PC-3 (cell line): Measurements from ENCODE around the gene CACNA1B. TPM values are rescaled to one million over a fixed set of nuclear protein-coding genes. Genes with fewer than 3 reads are reported as not detected.

Experiments
- ATAC-seq: fragments of 200-7000 bp; cut with Tn5 transposase; 2 replicates; pipeline ENCODE4 v1.9.1; 2020; ENCODE audit warnings: mild to moderate bottlenecking, moderate library complexity
- BruUV-seq: library from RNA; stranded (reverse); fragments of 400-500 nt; replicated peaks from 2 replicates; lab custom pipeline; 2021; lab: Mats Ljungman, UMichigan
- CTCF ChIA-PET: fragments of 300-600 bp; sonication (Branson Sonifier 250); formaldehyde crosslinking; loops from one replicate; lab custom pipeline; 2022; ENCODE audit warnings: antibody characterized with exemption; lab: Charles Lee
- POLR2A ChIA-PET: fragments of 300-600 bp; sonication (Branson Sonifier 250); formaldehyde crosslinking; loops from one replicate; lab custom pipeline; 2022; ENCODE audit warnings: antibody characterized with exemption; ENCODE audit not compliant: unreplicated experiment; lab: Charles Lee
- DNase-seq: peaks from one replicate; pipeline ENCODE4 v3.0.0-alpha.2; 2015
- H2AFZ ChIP-seq: fragments of 300-600 bp; sonication (generic); 2 replicates; pipeline ENCODE4 v1.6.0; 2016; ENCODE audit warnings: antibody characterized with exemption, low read length
- H3F3A ChIP-seq: fragments of 300-600 bp; sonication (generic); one replicate; pipeline ENCODE4 v1.6.0; 2017; ENCODE audit warnings: antibody characterized with exemption, low read length, control low read depth, mild to moderate bottlenecking; ENCODE audit not compliant: unreplicated experiment
- H3K27ac ChIP-seq: fragments of 300-600 bp; sonication (generic); 2 replicates; pipeline ENCODE4 v1.5.1; 2016; ENCODE audit warnings: mild to moderate bottlenecking, low read length
- H3K27me3 ChIP-seq: fragments of 300-600 bp; sonication (generic); 2 replicates; pipeline ENCODE4 v1.6.1; 2016; ENCODE audit warnings: low read length, mixed read lengths
- H3K36me3 ChIP-seq: fragments of 300-600 bp; sonication (generic); 2 replicates; pipeline ENCODE4 v1.6.1; 2016; ENCODE audit warnings: low read depth, mixed run types, low read length, mixed read lengths
- H3K4me1 ChIP-seq: fragments of 300-600 bp; sonication (generic); 2 replicates; pipeline ENCODE4 v1.5.1; 2016; ENCODE audit warnings: low read length; ENCODE audit not compliant: insufficient read depth
- H3K4me2 ChIP-seq: fragments of 300-600 bp; sonication (generic); 2 replicates; pipeline ENCODE4 v1.6.0; 2016; ENCODE audit warnings: low read length
- H3K4me3 ChIP-seq: fragments of 300-600 bp; sonication (generic); 2 replicates; pipeline ENCODE4 v1.5.1; 2016; ENCODE audit warnings: mild to moderate bottlenecking, low read length, mixed read lengths
- H3K79me2 ChIP-seq: fragments of 300-600 bp; sonication (generic); 2 replicates; pipeline ENCODE4 v1.6.1; 2017; ENCODE audit warnings: low read length, mixed read lengths
- H3K9ac ChIP-seq: fragments of 300-600 bp; sonication (generic); 2 replicates; pipeline ENCODE4 v1.6.0; 2016; ENCODE audit warnings: mild to moderate bottlenecking, low read length
- H3K9me2 ChIP-seq: fragments of 300-600 bp; sonication (generic); replicated peaks from 2 replicates; pipeline ENCODE4 v1.6.1; 2016; ENCODE audit warnings: mixed run types, low read length, mixed read lengths
- H3K9me3 ChIP-seq: fragments of 300-600 bp; sonication (generic); 2 replicates; pipeline ENCODE4 v1.6.1; 2016; ENCODE audit warnings: low read length, mixed read lengths
- H4K20me1 ChIP-seq: fragments of 300-600 bp; sonication (generic); 2 replicates; pipeline ENCODE4 v1.6.1; 2016; ENCODE audit warnings: low read length, mixed read lengths
- CTCF ChIP-seq: fragments of 300-600 bp; sonication (generic); conservative IDR thresholded peaks from 2 replicates; pipeline ENCODE4 v1.5.1; 2017; ENCODE audit warnings: antibody characterized with exemption, low read depth, mild to moderate bottlenecking, low read length
- EZH2 ChIP-seq: fragments of 300-600 bp; sonication (generic); IDR thresholded peaks from one replicate; pipeline ENCODE4 v1.6.1; 2017; ENCODE audit warnings: antibody characterized with exemption, mild to moderate bottlenecking, low read length; ENCODE audit not compliant: unreplicated experiment
- EZH2phosphoT487 ChIP-seq: fragments of 300-600 bp; sonication (generic); IDR thresholded peaks from 2 replicates; pipeline ENCODE4 v1.6.1; 2018; ENCODE audit warnings: mild to moderate bottlenecking, antibody characterized with exemption, low read length, borderline replicate concordance
- intact Hi-C: fragments of 100-400 bp; cut with micrococcal nuclease; formaldehyde crosslinking; loops from 2 replicates; pipeline ENCODE4 v1.9.0; 2023
- total RNA-seq: library from RNA; depleted of rRNA; stranded (reverse); fragments of >200 nt; gene quantifications from 2 replicates; pipeline ENCODE4 v1.2.3, GENCODE V29; 2014

CACNA1B gene
- total RNA-seq, 1 experiment from 2014 or later: not detected

DNA sequence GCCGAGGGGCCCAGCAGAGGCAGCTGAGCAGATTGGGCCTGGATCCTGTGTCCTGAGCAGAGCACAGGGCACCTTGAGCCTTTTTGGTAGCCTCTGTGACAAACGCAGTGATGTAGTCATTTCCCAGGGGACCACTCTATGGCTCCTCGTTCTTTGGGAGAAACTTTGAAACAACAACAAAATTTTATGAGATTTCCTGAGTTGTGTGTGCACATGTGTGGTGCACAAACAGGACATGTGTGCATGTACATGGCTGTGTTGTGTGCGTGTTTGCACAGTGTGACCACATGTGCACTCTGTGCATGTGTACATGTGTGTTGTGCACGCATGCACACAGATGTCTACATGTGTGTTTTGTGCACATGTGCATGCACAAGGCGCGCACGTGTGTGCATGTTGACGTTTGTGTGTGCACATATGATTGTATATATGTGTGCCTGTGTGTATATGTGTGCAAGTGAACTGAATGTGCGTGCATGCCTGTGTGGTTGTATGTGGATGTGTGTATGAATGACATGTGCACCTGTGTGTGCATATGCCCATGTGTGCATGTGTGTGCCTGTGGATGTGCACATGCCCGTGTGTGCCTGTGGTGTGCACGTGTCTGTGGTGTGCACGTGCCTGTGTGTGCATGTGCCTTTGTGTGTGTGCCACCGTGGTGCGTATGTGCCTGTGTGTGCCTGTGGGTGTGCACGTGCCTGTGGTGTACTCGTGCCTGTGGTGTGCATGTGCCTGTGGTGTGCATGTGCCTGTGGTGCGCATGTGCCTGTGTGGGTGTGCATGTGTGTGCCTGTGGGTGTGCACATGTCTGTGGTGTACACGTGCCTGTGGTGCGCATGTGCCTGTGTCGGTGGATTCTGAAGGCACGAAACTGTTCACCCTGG is 221.6 kb downstream of the CACNA1B start:
- no peak for TF ChIP-seq EZH2
- no peak for TF ChIP-seq EZH2phosphoT487
- no peak for TF ChIP-seq CTCF
- H4K20me1 ChIP-seq: no peaks in the 10 kb centered on the region
- H3F3A ChIP-seq: no peaks in the 10 kb centered on the region
- DNase-seq: no peak
- H3K4me1 ChIP-seq: no peaks in the 10 kb centered on the region
- ATAC-seq: no peak
- no peaks in the 10 kb centered on the region for H3K79me2 ChIP-seq
- no peak overlapping the region for H3K9ac ChIP-seq
- no peaks in the 10 kb centered on the region for H3K9me3 ChIP-seq
- POLR2A ChIA-PET: no interaction called here
- no peak overlapping the region for H3K4me3 ChIP-seq
- intact Hi-C loops: no loop called here
- no TSS peak for BruUV-seq
- H3K27ac ChIP-seq: no peak overlapping the region
- H2AFZ ChIP-seq: no peak overlapping the region
- no peaks in the 10 kb centered on the region for H3K27me3 ChIP-seq
- H3K4me2 ChIP-seq: no peak overlapping the region
- no peaks in the 10 kb centered on the region for H3K36me3 ChIP-seq
- no peaks in the 10 kb centered on the region for H3K9me2 ChIP-seq
- CTCF ChIA-PET: no interaction called here

DNA sequence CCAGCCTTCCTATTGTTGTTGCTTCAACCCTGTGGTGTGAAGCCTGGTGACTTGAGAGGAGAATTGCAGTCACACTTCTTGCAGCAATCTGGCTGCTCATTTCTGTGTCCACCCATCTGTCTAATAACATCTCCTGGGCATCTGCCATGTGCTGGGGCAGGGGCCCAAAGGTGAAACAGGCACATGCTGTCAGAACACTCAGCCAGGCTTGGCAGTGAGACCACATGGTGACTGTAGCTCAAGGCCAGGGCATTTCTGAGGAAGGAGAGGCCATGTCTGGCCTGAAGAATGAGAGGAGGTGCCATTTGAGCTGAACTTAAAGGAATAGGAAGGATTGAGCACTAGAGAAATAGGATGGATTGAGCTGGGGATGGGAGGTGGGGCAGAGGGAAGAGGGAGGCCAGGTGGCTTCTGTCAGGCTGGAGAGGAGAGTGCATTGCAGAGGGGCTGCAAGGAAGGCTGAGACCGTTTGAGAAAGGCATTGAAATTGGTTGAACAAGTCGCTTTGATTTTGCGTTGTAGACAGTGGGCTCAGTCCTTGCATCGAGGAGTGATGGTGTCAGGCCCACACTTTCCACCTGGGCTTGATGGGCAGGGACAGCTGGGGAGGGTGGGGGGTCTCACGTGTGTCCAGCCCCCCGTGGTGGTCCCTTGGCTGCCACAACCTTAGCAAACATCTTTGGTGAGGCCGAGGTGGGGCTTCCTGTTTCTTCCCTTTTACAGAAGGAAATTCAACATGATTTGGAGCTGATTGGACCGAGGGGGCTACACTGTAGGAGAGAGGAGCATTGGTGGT is 222.4 kb downstream of the CACNA1B start:
- Histone ChIP-seq H3K36me3 (no peaks in the 10 kb centered on the region), H3K27ac (no peak overlapping the region), H3K9ac (no peak overlapping the region), H3K4me2 (no peak overlapping the region), H3K4me1 (no peaks in the 10 kb centered on the region), H3K79me2 (no peaks in the 10 kb centered on the region), H3K9me3 (no peaks in the 10 kb centered on the region), H4K20me1 (no peaks in the 10 kb centered on the region), H3K9me2 (no peaks in the 10 kb centered on the region), H3K4me3 (no peak overlapping the region), H2AFZ (no peak overlapping the region), H3K27me3 (0 out of 2 replicates have a peak, but pooled peaks cover 5% of the 10 kb centered on the region), H3F3A (no peaks in the 10 kb centered on the region)
- TF ChIP-seq CTCF (no peak), EZH2phosphoT487 (no peak), EZH2 (no peak)
- DNase-seq (no peak), ATAC-seq (no peak)
- POLR2A ChIA-PET: no interaction called here
- CTCF ChIA-PET: no interaction called here
- no TSS peak for BruUV-seq
- intact Hi-C loops: no loop called here
